Vagina (tissue), 2 donors: Measurements from ENCODE around the gene PIP5K1B. TPM values are rescaled to one million over a fixed set of nuclear protein-coding genes. Genes with fewer than 3 reads are reported as not detected.
"Not testable (repeated sequence)": the region's sequence is repeated elsewhere in the genome, so short reads cannot be mapped to it uniquely, and the experiment has no call there.

ENCODE experiments used
- DNase-seq, 2 donors: peaks; one replicate each; pipeline ENCODE4 v3.0.0-alpha.2; 2017; ENCODE audit errors: extremely low spot score in 2 of 2
- H3K27ac ChIP-seq: fragments of 200-600 bp; sonication (generic); one replicate; pipeline ENCODE4 v1.5.1; 2019
- H3K27me3 ChIP-seq: fragments of 200-600 bp; sonication (generic); one replicate; pipeline ENCODE4 v1.5.1; 2019
- H3K36me3 ChIP-seq, 2 donors: fragments of 200-600 bp; sonication (generic); one replicate each; pipeline ENCODE4 v1.5.1; 2017 to 2019
- H3K4me1 ChIP-seq: fragments of 200-600 bp; sonication (generic); one replicate; pipeline ENCODE4 v1.5.1; 2019
- H3K4me3 ChIP-seq, 2 donors: fragments of 200-600 bp; sonication (generic); 1 replicate in 1 of 2; 2 replicates in 1 of 2; pipeline ENCODE4 v1.5.1; 2016 to 2019
- H3K9me3 ChIP-seq: fragments of 200-600 bp; sonication (generic); one replicate; pipeline ENCODE4 v1.5.1; 2019
- CTCF ChIP-seq, 3 experiments: fragments of 450-650 bp in 2 of 3; fragments of 200-600 bp in 1 of 3; sonication (generic) in 1 of 3; IDR thresholded peaks; one replicate each; pipeline ENCODE4 v1.5.1; 2017 to 2019; ENCODE audit warnings: antibody characterized with exemption in 3 of 3, mild to moderate bottlenecking in 2 of 3, moderate library complexity in 2 of 3
- POLR2A ChIP-seq, 2 donors: fragments of 450-650 bp; IDR thresholded peaks; one replicate each; pipeline ENCODE4 v1.6.1; 2017; ENCODE audit warnings: antibody characterized with exemption in 2 of 2, mild to moderate bottlenecking in 2 of 2, moderate library complexity in 2 of 2
- POLR2AphosphoS5 ChIP-seq, 2 donors: sonication (generic); formaldehyde crosslinking; IDR thresholded peaks; one replicate each; pipeline ENCODE4 v1.9.0; 2017; ENCODE audit warnings: antibody characterized with exemption in 2 of 2, mild to moderate bottlenecking in 2 of 2, low read depth in 1 of 2; ENCODE audit not compliant: insufficient read depth in 1 of 2
- intact Hi-C: fragments of 100-400 bp; cut with DNase I; formaldehyde crosslinking; loops from one replicate; pipeline ENCODE4 v1.15.1; 2023
- total RNA-seq: library from RNA; depleted of rRNA; stranded (reverse); fragments of >200 nt; gene quantifications from one replicate; pipeline ENCODE4 v1.2.3, GENCODE V29; 2016

Gene PIP5K1B
- total RNA-seq, 1 donor from 2014 or later: 2.9 TPM

GRCh38 chr9:69044240-69045219 lies 339.5 kb downstream of the PIP5K1B start:
- no peaks in the 10 kb centered on the region for H3K27me3 ChIP-seq
- no peak overlapping the region for H3K4me3 ChIP-seq
- no peaks in the 10 kb centered on the region for H3K9me3 ChIP-seq
- H3K36me3 ChIP-seq: peaks cover 0 to 8% of the 10 kb centered on the region in 2 donors
- no peak for TF ChIP-seq POLR2AphosphoS5 (IDR thresholded peaks at IDR 0.05; ENCODE audit: insufficient read depth in 1 of 2, low read depth in 1 of 2)
- no peak for TF ChIP-seq CTCF (IDR thresholded peaks at IDR 0.05)
- no peak for TF ChIP-seq POLR2A (IDR thresholded peaks at IDR 0.05)
- intact Hi-C loops: no loop called here
- no peak for DNase-seq
- H3K4me1 ChIP-seq: no peaks in the 10 kb centered on the region
- no peak overlapping the region for H3K27ac ChIP-seq

- TF ChIP-seq POLR2A (IDR thresholded peaks at IDR 0.05) (no peak), CTCF (IDR thresholded peaks at IDR 0.05) (no peak), POLR2AphosphoS5 (IDR thresholded peaks at IDR 0.05; ENCODE audit: insufficient read depth in 1 of 2, low read depth in 1 of 2) (no peak)
- Histone ChIP-seq H3K27me3 (no peaks in the 10 kb centered on the region), H3K4me1 (no peaks in the 10 kb centered on the region), H3K4me3 (no peak overlapping the region), H3K36me3 (peaks cover 0 to 8% of the 10 kb centered on the region in 2 donors), H3K9me3 (no peaks in the 10 kb centered on the region), H3K27ac (no peak overlapping the region)
- DNase-seq: no peak
- intact Hi-C loops: no loop called here
Measured at GRCh38 chr9:69045821-69046220, 340.8 kb downstream of the PIP5K1B start.

- H3K27ac ChIP-seq: no peak overlapping the region
- H3K4me1 ChIP-seq: no peaks in the 10 kb centered on the region
- H3K36me3 ChIP-seq: peaks cover 0 to 8% of the 10 kb centered on the region in 2 donors
- TF ChIP-seq POLR2A (IDR thresholded peaks at IDR 0.05): no peak
- TF ChIP-seq CTCF (IDR thresholded peaks at IDR 0.05): no peak
- TF ChIP-seq POLR2AphosphoS5 (IDR thresholded peaks at IDR 0.05; ENCODE audit: insufficient read depth in 1 of 2, low read depth in 1 of 2): no peak
- H3K9me3 ChIP-seq: no peaks in the 10 kb centered on the region
- intact Hi-C loops: no loop called here
- DNase-seq: no peak
- no peak overlapping the region for H3K4me3 ChIP-seq
- no peaks in the 10 kb centered on the region for H3K27me3 ChIP-seq
Measured at GRCh38 chr9:69046723-69047122, 341.7 kb downstream of the PIP5K1B start.

GRCh38 chr9:69047371-69047770 lies 342.3 kb downstream of the PIP5K1B start:
- TF ChIP-seq POLR2A (IDR thresholded peaks at IDR 0.05): no peak
- TF ChIP-seq POLR2AphosphoS5 (IDR thresholded peaks at IDR 0.05; ENCODE audit: insufficient read depth in 1 of 2, low read depth in 1 of 2): no peak
- no peak for TF ChIP-seq CTCF (IDR thresholded peaks at IDR 0.05)
- Histone ChIP-seq H3K4me3 (no peak overlapping the region), H3K27me3 (no peaks in the 10 kb centered on the region), H3K9me3 (no peaks in the 10 kb centered on the region), H3K27ac (no peak overlapping the region), H3K4me1 (no peaks in the 10 kb centered on the region), H3K36me3 (peaks cover 0 to 8% of the 10 kb centered on the region in 2 donors)
- intact Hi-C loops: no loop called here
- DNase-seq: no peak

GRCh38 chr9:69049094-69049493 lies 344.1 kb downstream of the PIP5K1B start:
- H3K9me3 ChIP-seq: no peaks in the 10 kb centered on the region
- TF ChIP-seq POLR2A (IDR thresholded peaks at IDR 0.05) (no peak), CTCF (IDR thresholded peaks at IDR 0.05) (no peak), POLR2AphosphoS5 (IDR thresholded peaks at IDR 0.05; ENCODE audit: insufficient read depth in 1 of 2, low read depth in 1 of 2) (no peak)
- no peak overlapping the region for H3K4me3 ChIP-seq
- H3K36me3 ChIP-seq: peaks cover 0 to 8% of the 10 kb centered on the region in 2 donors
- intact Hi-C loops: no loop called here
- H3K27ac ChIP-seq: no peak overlapping the region
- no peaks in the 10 kb centered on the region for H3K4me1 ChIP-seq
- no peaks in the 10 kb centered on the region for H3K27me3 ChIP-seq
- DNase-seq: no peak

- not testable (repeated sequence) for H3K4me3 ChIP-seq, DNase-seq, H3K27ac ChIP-seq, H3K4me1 ChIP-seq, H3K9me3 ChIP-seq, H3K36me3 ChIP-seq, H3K27me3 ChIP-seq
- intact Hi-C loops: loop anchor here (5.0 kb wide), 1 partner anchor 141 kb away; no protein-coding TSS in a partner anchor
Measured at GRCh38 chr9:69050936-69051335, 345.9 kb downstream of the PIP5K1B start.
